HG03571 (cell line): Measurements from ENCODE around the gene NAALADL2.
A peak's percentile ranks its signal among the peaks of the same experiment; 100 is the strongest.
"Not testable (repeated sequence)": the region's sequence is repeated elsewhere in the genome, so short reads cannot be mapped to it uniquely, and the experiment has no call there.

Source experiments
- ATAC-seq: cut with Tn5 transposase; IDR thresholded peaks from one replicate; pipeline ENCODE4 v1.9.1; 2021; ENCODE audit not compliant: unreplicated experiment

The NAALADL2 gene

GRCh38 chr3:175346573-175347356 is 487.6 kb downstream of the NAALADL2 start:
- ATAC-seq: no peak

DNA sequence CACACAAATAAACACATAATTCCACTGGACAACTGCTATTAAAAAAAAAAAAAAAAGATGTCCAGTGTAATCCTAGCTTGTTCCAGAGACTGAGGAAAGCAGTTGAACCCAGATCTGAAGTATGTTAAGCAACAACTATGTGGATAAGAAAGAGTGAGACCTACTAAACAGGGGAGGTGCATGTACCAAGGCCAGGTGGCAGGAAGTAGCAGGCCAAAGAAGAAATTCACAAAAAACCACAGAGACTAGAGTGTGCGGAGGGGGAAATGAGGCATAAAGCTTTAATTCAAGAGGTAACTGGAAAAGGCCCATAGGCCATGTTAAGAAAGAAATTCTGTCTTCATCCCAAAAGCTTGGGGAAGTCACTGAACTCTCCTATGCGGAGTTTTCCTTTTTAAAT is 490.0 kb downstream of the NAALADL2 start:
- ATAC-seq: no peak

- ATAC-seq: no peak
Measured at GRCh38 chr3:175355801-175356335, 496.7 kb downstream of the NAALADL2 start.

GRCh38 chr3:175356899-175357324 is 497.8 kb downstream of the NAALADL2 start:
- ATAC-seq: no peak

DNA sequence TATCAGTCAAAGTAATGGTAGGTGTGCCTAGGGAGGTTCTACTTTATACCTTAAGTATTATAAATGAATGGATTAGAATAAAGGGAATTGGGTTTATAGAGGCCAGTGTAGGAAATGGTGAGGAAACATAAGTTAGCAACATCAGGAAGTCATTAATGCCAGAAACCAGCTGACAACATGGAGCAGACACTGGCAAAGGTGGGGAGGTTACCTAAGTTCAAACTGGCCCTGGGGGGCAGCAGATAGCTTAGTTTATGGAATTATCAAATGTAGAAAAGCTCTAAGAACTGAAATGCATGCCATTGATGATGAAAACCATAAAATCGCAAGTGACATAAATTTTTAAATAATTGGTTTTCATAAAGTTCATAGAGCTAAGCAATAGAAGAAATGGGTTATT is 498.6 kb downstream of the NAALADL2 start:
- ATAC-seq: no peak

DNA sequence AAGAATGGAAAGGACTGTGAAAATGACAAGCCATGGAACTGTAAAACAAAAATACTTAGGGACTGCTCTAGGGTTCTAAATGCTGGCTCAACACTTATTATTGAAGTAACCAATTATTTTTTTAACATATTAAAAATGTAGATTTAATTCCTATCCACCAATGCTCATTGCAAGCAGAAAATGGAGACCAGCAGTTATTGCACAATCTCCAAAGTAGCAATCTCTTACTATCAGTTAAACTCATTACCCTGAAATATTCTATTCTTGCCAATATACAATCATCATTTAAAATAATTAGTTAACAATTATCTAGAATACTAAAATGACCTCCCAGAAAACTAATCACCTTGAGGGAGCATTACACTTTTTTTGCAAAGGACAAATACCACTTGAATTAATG is 499.8 kb downstream of the NAALADL2 start:
- ATAC-seq: no peak

DNA sequence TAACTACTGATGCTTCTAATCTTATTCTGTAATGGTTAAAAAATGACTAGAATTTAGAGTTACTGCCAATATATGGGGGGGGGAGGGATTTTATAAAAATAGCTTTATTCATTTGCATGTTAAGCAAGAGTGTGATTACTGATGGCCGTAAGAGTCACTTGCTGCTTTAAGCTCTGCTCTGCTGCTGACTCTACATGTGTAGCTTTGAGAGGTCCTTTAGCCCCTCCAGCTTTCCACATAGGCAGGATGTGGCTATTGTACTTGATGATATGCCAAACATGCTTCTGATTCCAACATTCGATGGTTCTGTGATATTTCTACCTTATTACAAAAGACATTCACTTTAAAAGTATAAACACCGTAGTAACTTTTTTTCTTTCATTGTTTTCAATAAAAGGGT is 511.3 kb downstream of the NAALADL2 start:
- ATAC-seq: not testable (repeated sequence)

- ATAC-seq: not testable (repeated sequence)
Measured at GRCh38 chr3:175371187-175371586, 512.1 kb downstream of the NAALADL2 start.

GRCh38 chr3:175374705-175375104 is 515.6 kb downstream of the NAALADL2 start:
- ATAC-seq: no peak

DNA sequence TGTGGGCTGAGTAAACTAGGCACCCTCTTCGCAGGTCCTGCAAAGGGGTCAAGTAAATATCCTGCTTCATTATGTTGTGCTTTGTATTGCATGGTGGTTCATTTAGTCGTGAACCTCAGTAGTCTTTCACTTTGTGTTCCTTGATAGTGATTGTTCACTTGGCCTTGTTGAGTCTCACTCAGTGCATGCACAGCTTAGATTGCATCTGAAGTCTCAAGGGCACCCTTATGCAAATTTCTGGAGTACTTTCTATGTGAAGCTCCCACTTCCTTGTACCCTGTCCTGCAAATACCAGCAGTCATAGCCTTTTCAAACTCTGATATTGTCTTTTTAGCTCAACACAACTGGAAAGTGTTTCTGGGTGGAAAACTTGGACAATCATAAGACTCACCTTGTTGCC is 519.2 kb downstream of the NAALADL2 start:
- peak; percentile 76 for ATAC-seq

DNA sequence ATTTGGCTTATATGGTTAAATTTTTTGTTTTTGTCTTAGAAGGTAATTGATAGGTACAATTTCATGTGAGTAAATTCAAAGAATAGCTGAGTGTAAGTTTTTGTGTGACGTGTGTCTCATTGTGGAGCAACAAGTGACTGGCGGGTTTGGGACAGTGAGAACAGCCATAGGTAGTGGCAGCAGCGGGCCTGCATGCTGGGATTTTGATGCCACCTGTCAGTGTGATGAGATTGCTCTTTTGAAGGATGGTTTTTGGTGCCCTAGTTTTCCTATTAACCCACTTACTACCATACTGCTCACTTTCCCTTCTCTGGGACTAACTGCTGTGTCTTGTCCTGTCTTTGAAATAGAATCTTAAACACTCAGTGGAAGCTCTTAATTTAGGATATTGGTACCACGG is 522.6 kb downstream of the NAALADL2 start:
- no peak for ATAC-seq

DNA sequence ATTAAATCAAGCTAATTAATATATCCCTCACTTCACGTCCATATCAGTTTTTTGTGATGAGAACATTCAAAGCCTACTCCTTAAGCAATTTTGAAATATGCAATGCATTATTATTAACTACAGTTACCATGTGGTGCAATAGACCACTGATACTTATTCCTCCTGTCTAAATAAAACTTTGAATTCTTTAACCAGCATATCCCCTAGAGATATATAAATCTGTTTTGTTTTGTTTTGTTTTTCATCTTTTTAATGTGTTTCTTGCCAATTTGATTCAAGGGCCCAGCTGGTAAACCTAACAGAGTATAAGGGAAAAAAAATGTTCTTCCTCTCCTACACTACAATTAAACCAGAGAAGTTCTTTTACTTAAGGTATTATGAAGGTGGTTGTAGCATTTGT is 524.2 kb downstream of the NAALADL2 start:
- no peak for ATAC-seq

GRCh38 chr3:175383813-175384212 is 524.7 kb downstream of the NAALADL2 start:
- ATAC-seq: no peak

- no peak for ATAC-seq
Measured at GRCh38 chr3:175384569-175384968, 525.4 kb downstream of the NAALADL2 start.

DNA sequence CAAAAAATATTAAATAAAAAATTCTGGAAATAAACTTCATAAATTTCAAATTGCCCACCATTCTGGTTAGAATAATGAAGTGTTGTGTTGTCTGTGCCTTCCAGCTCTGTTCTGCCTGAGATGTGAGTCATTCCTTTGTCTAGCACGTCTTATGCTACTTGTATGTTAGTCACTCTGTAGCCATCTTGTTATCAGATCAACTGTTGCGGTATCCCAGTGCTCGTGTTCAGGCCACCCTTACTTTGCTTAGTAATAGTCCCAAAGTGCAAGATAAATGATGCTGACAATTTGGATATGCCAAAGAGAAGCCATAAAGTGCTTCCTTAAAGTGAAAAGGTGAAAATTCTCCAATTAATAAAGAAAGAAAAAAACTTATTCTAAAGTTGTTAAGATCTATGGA is 527.5 kb downstream of the NAALADL2 start:
- ATAC-seq: no peak

DNA sequence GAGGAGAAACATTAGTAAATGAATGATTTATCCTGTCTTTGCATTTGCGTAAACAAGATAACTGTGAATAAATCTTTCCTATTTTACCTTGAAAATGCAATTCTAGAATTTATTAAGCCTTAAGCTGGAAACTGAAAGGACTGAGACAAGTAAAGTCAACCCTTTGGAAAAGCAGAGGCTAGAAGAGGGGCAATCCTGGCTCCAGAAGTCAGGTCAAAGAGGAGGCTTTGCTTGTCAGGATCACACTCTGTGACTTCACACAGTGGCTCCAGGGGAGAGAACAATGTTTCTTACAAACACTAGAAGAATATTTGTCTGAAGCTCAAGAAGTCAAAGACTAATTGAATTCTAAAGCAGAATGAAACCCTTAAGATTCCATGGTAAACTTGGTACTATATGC is 530.4 kb downstream of the NAALADL2 start:
- no peak for ATAC-seq

GRCh38 chr3:175391601-175392000 is 532.5 kb downstream of the NAALADL2 start:
- ATAC-seq: no peak

GRCh38 chr3:175392653-175393052 is 533.5 kb downstream of the NAALADL2 start:
- no peak for ATAC-seq

- ATAC-seq: no peak
Measured at GRCh38 chr3:175397372-175397771, 538.2 kb downstream of the NAALADL2 start.

DNA sequence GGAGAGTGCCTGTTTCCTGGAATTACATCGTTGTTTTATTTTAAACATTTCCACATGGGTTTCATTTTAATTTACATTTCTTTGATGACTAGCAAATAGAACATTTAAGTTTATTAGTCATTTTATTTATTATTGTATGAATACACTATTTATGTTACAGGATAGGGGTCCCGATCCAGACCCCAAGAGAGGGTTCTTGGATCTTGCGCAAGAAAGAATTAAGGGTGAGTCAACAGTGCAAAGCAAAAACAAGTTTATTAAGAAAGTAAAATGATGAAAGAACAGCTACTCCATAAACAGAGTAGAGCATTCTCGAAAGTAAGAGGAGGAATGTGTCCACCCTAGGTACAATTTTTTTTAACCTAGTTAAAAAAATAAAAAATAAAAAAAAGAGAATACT is 539.5 kb downstream of the NAALADL2 start:
- no peak for ATAC-seq

- ATAC-seq: no peak
Measured at GRCh38 chr3:175399156-175399840, 540.2 kb downstream of the NAALADL2 start.

DNA sequence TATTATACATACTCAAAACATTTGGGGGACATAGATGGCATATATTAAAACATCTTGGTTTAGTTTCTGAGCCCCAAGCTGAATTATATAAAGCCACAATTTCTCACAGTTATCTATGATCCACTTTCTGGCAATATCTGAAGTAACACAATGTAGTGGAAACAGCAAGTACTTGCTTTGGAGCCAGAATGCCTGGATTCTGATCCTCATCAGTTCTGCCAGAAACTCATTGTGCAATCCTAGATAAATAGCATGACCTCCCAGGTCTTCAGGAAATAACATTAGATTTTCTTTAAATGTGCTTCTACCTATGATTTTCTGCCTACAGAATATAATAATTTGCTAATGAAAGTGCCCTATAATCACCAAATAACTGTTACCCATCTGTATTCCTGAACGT is 544.9 kb downstream of the NAALADL2 start:
- no peak for ATAC-seq
